GM18511 (cell line): ENCODE data around the gene POLR1E.
"Not testable (repeated sequence)": the region's sequence is repeated elsewhere in the genome, so short reads cannot be mapped to it uniquely, and the experiment has no call there.

Experiments
- ATAC-seq: cut with Tn5 transposase; IDR thresholded peaks from one replicate; pipeline ENCODE4 v1.9.1; 2021; ENCODE audit warnings: mild to moderate bottlenecking, moderate library complexity; ENCODE audit not compliant: unreplicated experiment

Gene POLR1E

DNA sequence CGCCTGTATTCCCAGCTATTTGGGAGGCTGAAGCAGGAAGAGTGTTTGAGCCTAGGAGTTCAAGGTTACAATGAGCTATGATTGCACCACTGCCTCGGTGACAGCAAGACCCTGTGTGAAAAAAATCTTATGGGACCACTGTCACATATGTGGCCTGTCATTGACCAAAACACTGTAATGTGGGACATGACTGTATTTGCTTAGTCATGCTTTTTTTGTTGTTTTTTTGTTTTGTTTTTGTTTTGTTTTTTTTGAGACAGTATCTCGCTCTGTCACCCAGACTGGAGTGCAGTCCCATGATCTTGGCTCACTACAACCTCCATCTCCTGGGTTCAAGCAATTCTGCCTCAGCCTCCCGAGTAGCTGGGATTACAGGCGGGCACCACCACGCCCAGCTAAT lies 13.5 kb downstream of the POLR1E start:
- ATAC-seq = no peak

DNA sequence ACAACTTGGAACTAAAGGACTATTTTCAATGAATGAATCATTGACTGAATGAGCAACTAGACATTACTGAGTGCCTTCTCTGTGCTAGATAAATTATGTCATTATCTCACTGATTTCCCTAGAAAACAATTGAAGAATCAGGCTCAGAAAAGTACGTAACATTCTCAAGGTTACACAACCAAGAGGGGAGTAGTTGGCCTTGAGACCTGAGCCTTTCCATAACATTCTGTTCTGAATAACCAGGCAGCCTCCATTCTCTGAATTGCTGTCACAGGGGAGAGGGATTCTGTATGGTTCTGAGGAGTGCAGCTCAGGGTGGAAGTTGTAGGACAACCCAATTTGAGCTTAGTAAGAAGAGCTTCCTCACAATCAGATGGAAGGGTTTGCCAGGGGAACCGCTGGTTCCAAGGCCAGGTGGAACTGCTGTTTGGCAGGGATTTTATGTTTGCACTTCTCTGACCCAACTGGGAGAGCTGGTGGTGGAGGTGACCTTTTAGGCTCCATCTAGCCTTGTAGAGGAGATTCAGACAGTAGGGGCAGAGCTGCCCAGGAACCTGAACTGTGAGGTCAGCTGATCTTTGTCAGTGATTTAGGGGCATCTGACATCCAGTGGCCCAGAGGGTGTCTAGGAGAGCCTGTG lies 16.3 kb downstream of the POLR1E start:
- no peak for ATAC-seq

DNA sequence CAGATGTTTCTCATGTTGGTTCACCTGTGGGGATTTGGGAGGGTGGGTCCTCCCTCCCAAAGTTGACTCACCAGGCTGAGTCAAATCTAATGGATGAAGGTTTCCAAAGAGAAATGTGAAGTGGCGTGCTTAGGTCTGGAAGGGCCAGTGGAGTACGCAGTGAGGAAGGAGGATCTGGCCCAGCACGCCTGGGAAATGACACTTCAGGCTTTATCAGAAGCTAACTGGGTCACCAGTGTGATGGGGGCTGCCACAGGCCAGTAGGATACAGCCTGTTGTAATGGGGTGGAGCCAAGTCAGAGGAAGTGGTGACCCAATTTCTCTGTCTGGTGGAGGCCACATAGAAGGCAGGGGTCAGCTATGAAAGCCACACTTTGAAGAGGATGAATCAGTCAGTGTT lies 18.0 kb downstream of the POLR1E start:
- ATAC-seq = no peak

DNA sequence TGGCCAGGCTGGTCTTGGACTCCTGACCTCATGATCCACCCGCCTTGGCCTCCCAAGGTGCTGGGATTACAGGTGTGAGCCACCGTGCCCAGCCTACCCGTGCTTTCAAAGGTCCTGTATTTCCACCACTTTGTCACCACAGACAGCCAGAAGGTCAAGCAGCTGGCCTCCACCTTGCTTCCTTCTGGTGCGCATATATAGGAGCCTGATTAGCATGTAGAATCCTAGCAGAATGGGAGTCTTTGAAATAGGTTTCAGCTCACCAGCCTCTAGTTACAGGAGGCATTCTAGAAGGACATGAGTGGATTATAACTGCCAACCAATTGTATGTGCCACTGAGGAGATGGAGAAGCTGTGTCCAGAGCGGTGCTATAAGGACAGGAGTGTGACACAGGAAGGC lies 18.9 kb downstream of the POLR1E start:
- ATAC-seq = no peak

DNA sequence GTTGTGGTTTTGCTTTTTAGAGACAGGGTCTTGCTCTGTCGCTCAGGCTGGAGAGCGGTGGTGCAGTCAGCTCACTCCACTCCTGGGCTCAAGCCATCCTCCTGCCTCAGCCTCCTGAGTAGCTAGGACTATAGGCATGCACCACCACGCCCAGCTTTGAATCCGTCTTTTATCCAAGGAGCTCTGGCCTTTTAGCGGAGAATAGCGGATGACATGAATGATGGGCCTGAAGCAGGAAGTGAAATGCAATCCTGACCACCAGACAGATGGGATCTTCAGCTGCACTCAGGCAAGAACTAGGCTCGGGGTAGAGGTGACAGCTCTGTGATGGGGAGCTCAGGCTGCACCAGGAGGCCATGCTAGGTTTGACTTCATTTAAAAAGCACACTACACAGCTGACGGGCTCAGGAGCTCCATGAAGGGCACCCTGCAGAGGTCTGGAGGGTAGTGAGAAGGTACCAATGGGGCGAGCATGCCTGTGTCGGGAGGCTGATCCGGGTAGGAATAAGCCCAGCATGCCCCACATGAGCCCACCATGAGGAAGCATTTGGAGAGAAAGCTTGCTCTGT lies 21.9 kb downstream of the POLR1E start:
- no peak for ATAC-seq

DNA sequence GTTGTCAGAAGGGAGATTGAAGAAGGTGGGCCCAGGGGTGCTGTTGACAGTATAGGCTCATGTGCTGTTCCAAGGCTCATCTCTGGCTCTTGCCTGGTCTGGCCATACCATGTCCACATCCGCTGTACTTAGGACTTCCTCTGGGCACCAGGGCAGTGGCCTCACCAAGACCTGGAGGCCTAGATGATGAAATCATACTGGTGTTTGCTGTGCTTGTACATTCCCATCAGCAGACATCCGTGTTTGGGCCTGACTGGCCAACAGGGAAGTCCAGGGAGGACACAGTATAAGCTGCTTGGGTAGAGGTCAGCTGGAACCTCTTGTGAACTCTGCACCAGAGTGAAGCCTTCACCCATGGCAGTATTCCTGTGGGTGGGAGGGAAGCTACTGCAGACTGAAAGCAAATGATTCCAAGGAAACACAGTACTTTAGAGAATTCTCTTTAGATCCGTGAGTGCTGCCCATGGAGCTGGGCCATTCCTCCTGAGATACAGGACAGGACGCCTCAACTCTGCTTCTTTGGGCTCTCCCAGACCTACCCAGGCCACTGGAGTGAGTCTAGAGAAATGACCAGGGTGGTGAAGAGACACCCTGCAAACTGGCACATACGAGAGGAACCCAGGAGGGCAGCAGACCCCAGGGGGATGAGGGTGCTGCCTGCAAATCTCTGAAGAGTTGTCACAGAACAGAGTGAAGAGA lies 22.5 kb downstream of the POLR1E start:
- ATAC-seq = no peak

DNA sequence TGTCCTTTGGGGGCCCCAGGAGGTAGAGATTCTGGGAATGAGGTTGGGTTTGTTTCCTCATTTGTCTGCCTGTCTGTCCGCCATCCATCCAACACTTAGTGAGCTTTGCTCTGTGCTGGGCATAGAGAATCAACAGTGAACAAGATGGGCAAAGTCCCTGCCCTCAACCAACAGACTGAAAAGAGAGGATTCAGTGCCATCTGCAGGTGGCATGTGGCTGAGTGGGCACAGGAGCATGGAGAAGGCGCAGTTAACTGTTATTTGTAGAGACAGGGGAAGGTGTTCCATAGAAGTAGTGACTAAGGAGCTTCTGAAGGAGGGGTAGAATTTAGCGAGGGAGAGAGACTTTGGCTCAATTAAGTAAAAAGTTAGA lies 23.1 kb downstream of the POLR1E start:
- ATAC-seq = no peak

DNA sequence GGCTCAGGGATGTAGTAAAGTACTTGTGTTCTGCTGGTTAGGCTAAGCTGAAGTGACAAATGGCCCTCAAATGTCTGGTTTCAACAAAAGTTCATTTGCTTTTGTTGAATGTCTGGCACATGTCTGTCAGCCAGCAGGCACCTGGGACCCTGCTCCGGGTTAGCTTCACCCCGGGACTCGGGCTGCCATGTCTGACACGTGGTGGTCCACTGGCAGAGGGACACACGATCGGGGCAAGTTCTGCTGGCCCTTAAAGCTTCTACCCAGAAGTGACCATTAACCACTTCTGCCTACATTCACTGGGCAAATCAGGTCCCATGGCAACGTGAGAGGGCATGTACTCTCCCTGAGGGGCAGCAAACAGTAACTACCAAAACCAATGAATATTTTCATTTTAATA lies 23.8 kb downstream of the POLR1E start:
- ATAC-seq = no peak

DNA sequence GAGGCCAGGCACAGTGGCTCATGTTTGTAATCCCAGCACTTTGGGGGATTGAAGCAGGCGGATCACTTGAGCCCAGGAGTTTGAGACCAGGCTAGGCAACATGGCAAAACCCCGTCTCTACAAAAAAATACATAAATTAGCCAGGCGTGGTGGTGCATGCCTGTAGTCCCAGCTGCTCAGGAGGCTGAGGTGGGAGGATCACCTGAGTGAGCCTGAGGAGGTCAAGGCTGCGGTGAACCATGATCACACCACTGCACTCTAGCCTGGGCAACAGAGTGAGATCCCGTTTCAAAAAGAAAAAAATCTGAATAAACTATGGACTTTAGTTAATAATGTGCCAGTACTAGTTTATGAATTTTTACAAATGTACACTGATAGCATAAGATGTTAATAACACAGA lies 24.3 kb downstream of the POLR1E start:
- not testable (repeated sequence) for ATAC-seq

DNA sequence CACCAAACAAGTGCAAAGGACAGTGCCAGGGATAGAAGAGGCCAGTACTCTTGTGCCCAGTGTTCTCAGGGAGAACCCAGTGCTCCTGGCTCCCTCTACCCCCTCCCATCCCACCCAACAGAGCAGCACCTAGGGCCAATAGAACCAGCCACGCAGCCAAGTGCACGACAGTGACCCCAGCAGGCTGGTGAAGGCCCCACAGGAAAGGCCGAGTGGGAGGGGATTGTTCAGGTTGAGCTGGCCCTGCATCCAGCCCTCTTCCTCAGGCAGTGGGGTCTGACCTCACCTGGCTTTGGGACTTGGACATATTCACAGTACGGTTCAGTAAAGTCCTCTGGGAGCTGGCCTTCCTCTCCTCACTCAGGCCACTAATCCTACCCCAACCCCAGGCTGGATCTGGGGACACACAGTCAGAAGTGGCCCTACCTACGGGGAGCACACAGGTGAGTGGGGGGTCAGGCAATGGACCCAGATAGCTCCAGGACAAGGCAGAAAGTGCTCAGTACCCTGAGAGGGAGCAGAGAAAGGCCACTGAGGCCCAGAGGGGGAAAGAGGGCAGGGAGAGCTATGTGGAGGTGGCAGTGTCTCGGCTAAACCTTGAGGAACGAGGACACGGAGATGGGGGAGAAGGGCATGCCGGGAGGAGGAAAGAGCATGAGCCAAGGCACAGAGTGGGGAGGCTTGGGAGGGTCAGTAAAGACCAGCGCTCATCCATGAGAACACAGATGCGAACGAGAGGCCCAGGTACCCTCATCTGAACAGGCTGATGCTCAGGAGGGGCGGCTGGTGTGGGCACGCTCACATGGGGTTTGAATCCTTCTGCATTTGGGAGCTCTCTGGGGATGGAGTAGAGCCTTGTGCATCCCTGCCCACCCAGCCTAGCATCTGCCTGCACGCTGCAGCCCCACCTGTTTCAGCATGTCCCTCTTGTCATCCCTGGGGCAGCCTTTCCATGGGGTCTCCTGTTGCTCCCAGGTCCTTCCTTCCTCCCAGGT lies 25.6 kb downstream of the POLR1E start:
- ATAC-seq = peak; percentile 64

DNA sequence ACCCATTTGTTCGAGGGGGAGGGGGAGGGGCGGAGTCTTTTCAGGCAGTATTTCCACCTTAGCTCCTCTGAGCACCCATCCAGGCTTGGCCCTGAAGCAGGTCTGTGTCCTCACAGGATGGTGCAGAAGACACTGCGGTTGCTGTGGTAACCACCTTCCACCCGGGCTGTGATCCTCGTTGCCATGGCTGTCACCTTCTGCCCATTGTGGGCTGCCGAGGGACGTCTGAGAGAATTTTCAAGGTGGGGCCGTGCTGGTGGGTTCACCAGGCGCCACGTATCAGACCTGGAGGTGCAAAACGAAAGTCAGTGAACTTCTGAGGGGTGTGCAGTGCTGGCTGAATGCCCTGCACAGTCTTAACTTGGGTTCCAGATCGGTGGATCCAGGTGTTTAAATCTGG lies 26.7 kb downstream of the POLR1E start:
- ATAC-seq = no peak

DNA sequence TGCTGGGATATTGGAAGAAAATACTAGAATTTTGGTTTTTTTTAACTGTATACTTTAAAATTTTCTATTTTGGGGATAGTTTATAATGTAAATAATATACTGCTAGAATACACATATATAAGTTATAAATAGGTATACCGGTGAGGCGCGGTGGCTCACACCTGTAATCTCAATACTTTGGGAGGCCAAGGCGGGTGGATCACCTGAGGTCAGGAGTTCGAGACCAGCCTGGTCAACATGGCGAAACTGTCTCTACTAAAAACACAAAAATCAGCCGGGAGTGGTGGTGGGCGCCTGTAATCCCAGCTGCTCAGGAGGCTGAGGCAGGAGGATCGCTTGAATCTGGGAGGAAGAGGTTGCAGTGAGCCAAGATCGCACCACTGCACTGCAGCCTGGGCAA lies 28.7 kb downstream of the POLR1E start:
- ATAC-seq = not testable (repeated sequence)

DNA sequence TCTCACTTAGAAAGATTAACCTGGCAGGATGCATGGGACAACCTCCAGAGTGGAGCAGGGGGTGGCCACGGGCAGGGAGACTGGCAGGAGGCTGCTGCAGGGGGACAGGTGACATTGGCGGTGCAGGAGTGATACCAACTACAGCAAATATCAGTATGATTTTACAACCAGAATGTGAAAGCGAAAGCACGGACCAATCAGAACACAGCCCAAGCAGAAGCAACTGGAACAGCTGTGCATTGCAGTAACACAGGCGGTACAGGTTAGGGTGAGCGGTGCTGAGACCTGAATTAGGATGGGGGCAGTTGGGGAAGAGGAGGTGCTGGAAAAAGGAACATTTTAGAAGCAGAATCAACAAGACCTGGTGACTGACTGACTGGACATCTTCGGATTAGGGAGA lies 29.3 kb downstream of the POLR1E start:
- ATAC-seq = no peak

DNA sequence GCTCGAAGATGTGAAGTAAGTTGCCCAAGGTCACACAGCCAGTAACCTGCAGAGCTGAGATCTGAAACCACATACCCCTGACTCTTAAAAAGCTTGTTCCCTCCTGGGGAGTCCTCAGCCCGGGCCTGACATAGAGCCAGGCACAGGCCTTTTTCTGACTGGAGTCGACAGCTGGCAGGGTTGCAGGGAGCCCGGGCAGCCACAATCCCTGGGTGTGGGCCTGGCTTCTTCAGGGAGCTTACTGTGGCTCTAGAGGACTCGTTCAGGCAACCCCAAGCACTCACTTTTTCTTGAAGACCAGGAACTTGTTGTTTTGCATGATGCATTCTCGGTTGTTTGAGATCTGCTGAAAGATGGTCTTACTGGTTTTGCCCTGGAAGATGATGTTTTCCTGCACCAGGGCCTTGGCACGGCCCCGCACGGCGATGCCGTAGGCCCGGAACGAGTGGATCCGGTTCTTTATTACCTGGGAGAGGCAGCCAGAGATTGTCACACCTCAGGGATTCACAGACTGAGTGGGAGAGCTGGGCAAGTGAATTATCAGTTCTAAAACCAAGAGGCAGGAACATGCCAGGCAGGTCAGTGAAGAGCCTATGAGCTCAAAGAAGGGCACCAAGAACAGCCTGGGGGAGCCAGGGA lies 30.0 kb downstream of the POLR1E start:
- ATAC-seq = no peak

DNA sequence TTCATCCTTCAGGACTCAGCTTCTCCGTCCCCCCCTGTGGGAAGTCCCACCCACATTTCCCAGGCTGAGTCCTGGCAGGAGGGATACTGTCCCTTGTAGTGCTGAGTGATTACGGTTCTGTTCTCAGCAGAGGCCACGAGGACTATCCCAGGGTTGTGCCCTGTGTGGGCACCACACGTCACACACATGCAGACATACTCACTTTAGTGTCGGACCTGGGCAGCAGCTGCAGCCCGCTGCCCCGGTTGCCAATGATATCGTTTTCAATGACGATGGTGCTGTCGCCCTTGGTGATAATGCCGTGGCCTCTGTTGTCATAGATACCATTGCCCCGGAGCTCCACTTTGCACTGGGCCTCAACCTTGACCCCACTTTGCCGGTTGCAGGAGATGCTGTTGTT lies 32.2 kb downstream of the POLR1E start:
- no peak for ATAC-seq

DNA sequence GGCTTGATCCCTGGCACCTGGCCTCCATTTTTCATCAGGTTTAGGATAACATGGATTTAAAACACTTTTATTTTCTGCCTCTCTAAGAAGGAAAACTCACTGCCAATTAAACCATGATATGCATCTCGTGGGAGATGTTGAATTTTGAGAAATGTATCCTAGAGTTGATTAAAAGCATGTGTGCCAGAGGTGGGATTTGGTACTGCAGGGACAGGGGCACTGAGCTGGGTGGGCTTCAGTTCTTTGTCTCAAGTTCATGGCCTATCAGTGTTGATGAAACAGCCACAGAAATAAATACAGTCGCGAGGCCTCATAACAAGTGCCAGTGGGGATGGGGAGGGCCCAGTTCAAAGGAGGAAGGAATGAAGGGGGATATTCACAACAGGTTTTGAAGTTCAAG lies 34.9 kb downstream of the POLR1E start:
- ATAC-seq = no peak

DNA sequence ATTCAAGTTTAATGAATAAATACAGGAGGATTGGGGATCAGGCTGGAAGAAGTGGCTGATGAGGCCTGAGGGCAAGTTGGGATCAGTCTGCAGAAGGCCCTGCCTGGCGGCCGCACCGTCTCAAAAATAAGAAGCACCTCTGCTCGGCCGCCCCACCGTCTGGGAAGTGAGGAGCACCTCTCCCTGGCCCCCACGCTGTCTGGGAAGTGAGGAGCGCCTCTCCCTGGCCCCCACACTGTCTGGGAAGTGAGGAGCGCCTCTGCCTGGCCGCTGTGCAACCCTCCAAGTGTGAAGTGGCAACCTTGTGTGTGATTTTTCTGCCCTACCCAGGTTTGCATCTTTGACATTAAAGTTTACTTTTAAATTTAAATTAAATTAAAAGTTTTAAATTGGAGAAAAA lies 35.4 kb downstream of the POLR1E start:
- ATAC-seq = no peak

DNA sequence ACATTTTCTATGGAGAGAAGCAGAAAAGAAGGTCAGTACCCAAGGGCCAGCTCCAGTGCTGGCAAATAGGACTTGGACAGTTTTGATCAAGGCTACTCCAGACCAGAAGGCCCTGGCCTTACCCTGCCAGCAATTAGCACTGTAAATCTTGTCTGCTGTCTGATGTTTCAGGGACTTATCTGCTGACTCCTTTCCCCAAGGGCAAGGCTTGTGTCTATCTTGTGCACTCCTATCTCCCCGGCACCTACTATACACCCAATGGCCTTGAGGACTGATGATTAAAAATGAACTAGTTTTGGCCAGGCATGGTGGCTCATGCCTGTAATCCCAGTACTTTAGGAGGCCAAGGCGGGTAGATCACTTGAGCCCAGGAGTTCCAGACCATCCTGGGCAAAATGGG lies 37.2 kb downstream of the POLR1E start:
- ATAC-seq = no peak

DNA sequence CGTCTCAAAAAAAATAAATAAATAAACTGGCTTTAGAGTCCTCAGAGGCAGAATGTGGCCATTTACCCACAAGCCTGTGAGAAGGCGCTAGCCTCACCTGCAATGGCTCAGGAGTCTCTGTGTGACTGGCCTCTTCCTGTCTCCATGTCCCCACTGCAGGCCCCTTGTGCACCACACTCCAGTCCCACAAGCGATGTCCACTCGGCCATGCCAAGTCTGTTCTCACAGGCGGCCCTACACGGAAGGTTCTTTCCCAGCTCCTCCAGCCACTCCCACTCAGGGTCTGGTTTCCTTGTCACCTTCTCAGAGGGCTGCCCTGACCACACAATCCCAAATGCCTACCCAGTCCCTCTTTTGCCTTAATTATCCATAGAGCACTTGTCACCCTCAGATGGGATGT lies 38.2 kb downstream of the POLR1E start:
- ATAC-seq = no peak

DNA sequence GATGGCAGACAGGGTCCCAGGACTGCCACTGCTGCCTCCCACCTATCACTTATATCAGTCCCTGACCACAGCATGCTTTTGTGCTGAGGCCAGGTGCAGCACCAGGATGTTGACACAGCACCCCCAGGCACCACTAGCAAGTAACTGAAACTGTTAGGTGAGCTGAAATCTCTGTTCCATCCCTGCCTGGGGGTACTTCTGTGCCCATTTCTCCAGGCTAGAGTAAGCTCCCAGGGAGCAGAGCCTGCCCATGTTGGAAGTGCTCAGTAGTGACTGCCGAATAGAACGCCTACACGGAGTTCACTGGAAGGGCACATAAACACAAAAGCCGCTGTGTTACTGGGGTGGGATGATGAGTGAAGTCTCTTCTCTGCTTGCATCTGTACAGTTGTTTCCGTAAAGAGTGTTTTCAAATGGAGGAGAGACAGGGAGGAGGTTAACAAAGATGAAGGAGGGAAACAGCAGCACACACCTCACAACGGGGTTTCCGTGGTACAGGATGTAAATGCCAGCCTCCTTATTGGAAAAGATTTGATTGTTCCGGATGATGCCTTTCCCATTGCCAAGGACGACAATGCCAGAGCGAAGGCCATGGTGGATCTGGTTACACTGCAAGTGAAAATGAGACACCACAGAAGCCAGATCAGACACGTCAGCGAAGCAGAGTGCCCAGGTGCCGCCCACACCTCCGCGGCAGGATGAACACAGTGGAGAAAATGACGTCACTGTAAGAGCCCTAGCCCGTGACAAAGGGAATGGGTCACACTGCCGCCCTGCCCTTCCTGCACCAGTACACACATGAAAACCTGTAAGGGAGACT lies 43.1 kb downstream of the POLR1E start:
- peak; percentile 84 for ATAC-seq
